Measurements from ENCODE around the gene PHLDB1. TPM values are rescaled to one million over a fixed set of nuclear protein-coding genes. Genes with fewer than 3 reads are reported as not detected.

Gene PHLDB1
- total and polyA plus RNA-seq, 11 donors: 86.0 to 129 (median 113) TPM

DNA sequence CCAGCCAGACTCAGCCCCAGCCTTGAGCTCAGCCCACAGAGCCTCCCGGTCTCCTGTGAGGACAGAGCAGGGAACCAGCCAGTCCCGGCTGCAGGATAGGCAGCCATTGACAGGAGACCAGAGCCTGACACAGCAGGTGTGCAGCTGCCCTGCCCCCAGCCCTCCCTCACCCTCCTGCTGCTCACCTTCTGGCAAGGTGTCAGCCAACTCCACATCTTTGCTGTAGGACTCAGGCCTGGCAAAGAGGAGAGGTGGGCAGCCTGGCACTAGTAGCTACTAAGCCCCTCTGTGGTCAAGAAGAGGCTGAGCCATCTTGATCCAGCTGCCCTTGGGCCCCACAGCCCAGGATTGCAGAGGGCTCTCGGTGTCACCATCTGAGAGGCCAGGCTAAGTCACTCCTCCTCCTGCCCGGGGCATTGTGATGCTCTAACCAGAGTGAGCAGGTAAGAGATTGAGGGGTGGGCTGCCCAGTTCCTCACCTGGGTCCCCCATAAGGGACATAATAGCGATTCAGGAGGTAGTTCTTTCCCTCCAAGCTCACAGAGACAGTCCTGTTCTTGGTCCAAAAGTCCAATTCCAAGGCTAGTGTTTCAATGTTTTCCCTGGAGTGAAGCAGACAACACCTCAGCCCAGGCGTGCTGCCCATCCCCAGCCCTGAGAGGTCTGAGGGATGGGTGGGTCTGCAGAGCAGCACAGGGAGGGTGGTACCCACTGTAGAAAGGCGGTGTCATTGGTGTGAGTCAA, 53.4 kb downstream of the PHLDB1 start:
- intact Hi-C loops (cut with DNase I): no loop called here
- WGBS, 4 donors: 84 to 91% (median 88%) methylated on average over 5 to 7 of the region's 7 CpGs
- no peak for ATAC-seq

DNA sequence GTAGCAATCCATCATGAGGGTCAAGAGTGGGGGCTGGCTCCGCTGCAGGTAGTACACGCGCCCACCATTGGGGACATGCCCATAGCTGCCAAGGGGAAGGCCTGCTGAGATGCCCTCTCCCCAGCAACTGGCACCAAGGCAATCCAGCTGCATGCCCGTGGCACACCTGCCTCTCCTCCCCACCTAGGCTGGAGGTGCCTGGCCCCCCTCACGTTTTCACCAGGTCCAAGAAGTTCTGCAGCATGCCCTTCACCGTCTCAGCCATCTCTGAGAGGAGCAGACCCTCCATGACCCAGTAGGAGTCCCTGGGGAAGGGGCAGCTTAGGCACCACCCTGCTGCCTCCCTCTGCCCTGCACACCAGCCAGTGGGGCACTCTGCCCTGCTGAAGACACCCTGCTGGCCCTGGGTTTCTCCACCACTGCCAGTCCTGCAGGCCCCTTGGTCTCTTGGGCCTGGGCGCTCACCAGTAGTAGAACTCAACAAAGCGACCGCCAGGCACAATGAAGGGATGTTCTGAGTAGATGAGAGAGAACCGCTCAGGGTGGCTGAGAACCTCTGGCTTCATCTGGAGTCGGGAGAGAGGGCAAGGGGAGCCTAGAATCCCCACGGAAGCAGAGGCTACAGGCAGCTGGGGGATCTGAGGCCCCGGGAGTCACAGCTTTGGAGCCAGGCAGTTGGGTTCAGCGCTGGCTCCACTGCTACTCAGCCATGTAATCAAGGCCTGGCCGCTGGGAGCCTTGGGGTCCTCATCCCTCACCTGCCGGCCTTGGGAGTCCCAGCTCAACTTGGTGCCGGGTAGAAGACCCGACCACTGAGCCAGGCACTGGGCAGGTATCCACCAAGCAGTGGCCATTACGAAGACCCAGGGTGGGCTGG, 54.2 kb downstream of the PHLDB1 start:
- Histone ChIP-seq H3K27me3 (no peaks in the 10 kb centered on the region), H3K4me3 (no peak overlapping the region), H3K36me3 (peaks cover 0 to 21% (median 13%) of the 10 kb centered on the region in 9 donors), H3K27ac (no peak overlapping the region), H3K4me1 (peaks cover 0 to 26% (median 14%) of the 10 kb centered on the region in 12 donors), H3K9me3 (no peaks in the 10 kb centered on the region)
- DNase-seq (peak in 2 of 5 donors; percentile 23 to 52), ATAC-seq (no peak)
- TF ChIP-seq POLR2A (IDR thresholded peaks at IDR 0.05): no peak
- TF ChIP-seq, protein P1, sequence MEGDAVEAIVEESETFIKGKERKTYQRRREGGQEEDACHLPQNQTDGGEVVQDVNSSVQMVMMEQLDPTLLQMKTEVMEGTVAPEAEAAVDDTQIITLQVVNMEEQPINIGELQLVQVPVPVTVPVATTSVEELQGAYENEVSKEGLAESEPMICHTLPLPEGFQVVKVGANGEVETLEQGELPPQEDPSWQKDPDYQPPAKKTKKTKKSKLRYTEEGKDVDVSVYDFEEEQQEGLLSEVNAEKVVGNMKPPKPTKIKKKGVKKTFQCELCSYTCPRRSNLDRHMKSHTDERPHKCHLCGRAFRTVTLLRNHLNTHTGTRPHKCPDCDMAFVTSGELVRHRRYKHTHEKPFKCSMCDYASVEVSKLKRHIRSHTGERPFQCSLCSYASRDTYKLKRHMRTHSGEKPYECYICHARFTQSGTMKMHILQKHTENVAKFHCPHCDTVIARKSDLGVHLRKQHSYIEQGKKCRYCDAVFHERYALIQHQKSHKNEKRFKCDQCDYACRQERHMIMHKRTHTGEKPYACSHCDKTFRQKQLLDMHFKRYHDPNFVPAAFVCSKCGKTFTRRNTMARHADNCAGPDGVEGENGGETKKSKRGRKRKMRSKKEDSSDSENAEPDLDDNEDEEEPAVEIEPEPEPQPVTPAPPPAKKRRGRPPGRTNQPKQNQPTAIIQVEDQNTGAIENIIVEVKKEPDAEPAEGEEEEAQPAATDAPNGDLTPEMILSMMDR (IDR thresholded peaks at IDR 0.05): no peak
- 88 to 91% (median 89%) methylated on average over 8 to 19 of the region's 19 CpGs for WGBS, 4 donors
- intact Hi-C loops (cut with DNase I): no loop called here

More for the DNA sequence above, 53.4 kb downstream of the PHLDB1 start:
- DNase-seq: peak in 2 of 5 donors; percentile 26 to 50
- no peaks in the 10 kb centered on the region for H3K9me3 ChIP-seq
- no peaks in the 10 kb centered on the region for H3K27me3 ChIP-seq
- H3K36me3 ChIP-seq: peaks cover 0 to 29% (median 21%) of the 10 kb centered on the region in 9 donors
- H3K4me1 ChIP-seq: peaks cover 0 to 26% (median 14%) of the 10 kb centered on the region in 12 donors
- TF ChIP-seq POLR2A (IDR thresholded peaks at IDR 0.05): no peak
- TF ChIP-seq, protein P1 (IDR thresholded peaks at IDR 0.05): no peak
- H3K4me3 ChIP-seq: no peak overlapping the region
- no peak overlapping the region for H3K27ac ChIP-seq

DNA sequence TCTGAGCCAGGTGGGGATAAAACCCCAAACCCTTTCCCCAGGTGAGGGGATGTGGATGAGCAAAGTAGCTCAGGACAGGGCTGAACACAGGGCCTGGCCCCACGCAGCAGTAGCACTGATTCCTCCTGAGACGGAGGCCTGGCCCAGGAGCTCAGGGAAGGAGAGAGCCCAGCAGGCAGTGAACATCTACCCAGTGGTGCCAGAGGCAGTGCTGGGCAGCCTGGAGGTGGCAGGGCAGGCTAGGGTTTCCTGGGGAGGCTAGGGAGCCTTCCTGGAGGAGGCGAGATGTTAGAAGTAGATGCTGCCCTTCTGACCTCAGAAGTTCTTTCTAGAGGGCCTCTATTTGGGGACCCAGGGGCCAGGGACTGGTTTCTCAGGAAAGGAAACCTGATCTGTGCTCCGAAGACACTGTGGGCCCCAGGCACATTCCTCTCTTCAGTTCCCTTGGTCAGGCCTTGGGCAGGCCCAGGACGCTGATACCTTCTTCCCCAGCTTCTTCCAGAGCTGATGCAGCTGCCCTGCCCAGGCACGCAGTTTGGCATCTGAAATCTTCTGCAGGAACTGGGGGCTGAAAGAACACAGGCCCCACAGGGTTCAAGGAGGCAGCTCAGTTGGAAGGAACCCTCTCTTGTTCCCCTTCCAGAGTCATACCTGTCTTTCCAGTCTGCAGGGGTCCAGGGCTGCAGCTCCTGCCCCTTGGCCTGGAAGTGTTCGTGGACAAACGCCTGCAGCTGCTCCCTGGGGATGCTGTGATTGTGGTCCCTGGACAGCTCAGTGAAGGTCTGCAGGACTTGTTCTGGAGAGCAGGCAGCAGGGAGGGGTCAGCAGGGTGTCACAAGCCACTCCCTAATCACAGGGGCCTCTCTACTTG, 55.2 kb downstream of the PHLDB1 start:
- Histone ChIP-seq H3K27me3 (no peaks in the 10 kb centered on the region), H3K9me3 (no peaks in the 10 kb centered on the region), H3K36me3 (peaks cover 0 to 11% (median 3%) of the 10 kb centered on the region in 9 donors), H3K4me1 (peaks cover 0 to 26% (median 14%) of the 10 kb centered on the region in 12 donors), H3K27ac (no peak overlapping the region), H3K4me3 (no peak overlapping the region)
- WGBS, 4 donors: 61 to 81% (median 78%) methylated on average over 8 of the region's 8 CpGs
- DNase-seq (peak in 2 of 5 donors; percentile 17 to 36), ATAC-seq (no peak)
- TF ChIP-seq POLR2A (IDR thresholded peaks at IDR 0.05): no peak
- TF ChIP-seq, protein P1 (IDR thresholded peaks at IDR 0.05): no peak
- intact Hi-C loops (cut with DNase I): no loop called here

Data from heart left ventricle (tissue), 16 donors.